ENCODE measurements around the gene LRSAM1.

Gene LRSAM1

DNA sequence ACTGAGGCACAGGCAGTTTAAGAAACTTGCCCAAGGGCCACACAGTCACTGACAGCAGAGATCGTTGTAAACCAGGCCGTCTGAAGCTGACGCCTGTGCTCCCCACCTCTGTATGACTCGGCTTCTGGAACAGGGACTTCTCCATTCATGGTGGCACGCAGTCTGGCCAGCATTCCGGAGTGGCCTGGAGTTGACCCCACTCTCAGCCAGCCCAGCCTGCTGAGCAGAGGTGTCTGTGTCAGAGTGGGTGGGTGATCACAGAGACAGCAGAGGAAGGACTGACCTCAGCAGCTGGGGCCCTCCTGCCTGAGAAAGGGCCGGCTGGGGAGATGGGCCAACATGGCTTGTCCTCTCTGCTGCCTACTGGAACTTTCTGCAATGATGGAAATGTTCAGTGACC lies 12.6 kb downstream of the LRSAM1 start:
- TF ChIP-seq POLR2AphosphoS5 (IDR thresholded peaks at IDR 0.05; ENCODE audit: low read depth, low read length) (no peak), TAF1 (IDR thresholded peaks at IDR 0.05; ENCODE audit: borderline replicate concordance, insufficient read depth, low read length) (no peak), SIN3A (IDR thresholded peaks at IDR 0.05; ENCODE audit: borderline replicate concordance, insufficient read depth, low read length) (no peak), FOXP2 (optimal IDR thresholded peaks at IDR 0.05; ENCODE audit: borderline replicate concordance, extremely low read depth, extremely low read length, insufficient read depth) (no peak)
- TF ChIP-seq, protein P1, sequence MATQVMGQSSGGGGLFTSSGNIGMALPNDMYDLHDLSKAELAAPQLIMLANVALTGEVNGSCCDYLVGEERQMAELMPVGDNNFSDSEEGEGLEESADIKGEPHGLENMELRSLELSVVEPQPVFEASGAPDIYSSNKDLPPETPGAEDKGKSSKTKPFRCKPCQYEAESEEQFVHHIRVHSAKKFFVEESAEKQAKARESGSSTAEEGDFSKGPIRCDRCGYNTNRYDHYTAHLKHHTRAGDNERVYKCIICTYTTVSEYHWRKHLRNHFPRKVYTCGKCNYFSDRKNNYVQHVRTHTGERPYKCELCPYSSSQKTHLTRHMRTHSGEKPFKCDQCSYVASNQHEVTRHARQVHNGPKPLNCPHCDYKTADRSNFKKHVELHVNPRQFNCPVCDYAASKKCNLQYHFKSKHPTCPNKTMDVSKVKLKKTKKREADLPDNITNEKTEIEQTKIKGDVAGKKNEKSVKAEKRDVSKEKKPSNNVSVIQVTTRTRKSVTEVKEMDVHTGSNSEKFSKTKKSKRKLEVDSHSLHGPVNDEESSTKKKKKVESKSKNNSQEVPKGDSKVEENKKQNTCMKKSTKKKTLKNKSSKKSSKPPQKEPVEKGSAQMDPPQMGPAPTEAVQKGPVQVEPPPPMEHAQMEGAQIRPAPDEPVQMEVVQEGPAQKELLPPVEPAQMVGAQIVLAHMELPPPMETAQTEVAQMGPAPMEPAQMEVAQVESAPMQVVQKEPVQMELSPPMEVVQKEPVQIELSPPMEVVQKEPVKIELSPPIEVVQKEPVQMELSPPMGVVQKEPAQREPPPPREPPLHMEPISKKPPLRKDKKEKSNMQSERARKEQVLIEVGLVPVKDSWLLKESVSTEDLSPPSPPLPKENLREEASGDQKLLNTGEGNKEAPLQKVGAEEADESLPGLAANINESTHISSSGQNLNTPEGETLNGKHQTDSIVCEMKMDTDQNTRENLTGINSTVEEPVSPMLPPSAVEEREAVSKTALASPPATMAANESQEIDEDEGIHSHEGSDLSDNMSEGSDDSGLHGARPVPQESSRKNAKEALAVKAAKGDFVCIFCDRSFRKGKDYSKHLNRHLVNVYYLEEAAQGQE (IDR thresholded peaks at IDR 0.05; ENCODE audit: insufficient read depth in 1 of 2, low read depth in 2 of 2, low read length in 2 of 2): no peak

DNA sequence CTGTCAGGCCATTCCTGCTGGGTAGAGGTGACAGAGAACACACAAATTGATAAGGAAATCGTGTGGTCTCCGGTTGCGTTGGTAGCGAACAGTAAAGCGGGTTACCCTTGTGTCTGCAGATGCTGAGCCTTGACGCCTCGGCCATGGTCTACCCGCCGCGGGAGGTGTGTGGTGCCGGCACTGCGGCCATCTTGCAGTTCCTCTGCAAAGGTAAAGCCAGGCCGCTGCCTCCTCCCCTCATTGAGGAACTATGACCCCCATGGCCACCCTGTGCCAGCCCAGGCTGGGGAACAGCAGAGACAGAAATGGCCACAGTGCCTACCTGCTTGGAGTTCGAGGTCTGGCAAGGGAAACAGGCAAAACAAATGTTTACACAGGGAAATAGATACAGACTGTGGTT lies 16.3 kb downstream of the LRSAM1 start:
- TF ChIP-seq POLR2AphosphoS5 (IDR thresholded peaks at IDR 0.05; ENCODE audit: low read depth, low read length) (no peak), FOXP2 (optimal IDR thresholded peaks at IDR 0.05; ENCODE audit: borderline replicate concordance, extremely low read depth, extremely low read length, insufficient read depth) (no peak), SIN3A (IDR thresholded peaks at IDR 0.05; ENCODE audit: borderline replicate concordance, insufficient read depth, low read length) (no peak), TAF1 (IDR thresholded peaks at IDR 0.05; ENCODE audit: borderline replicate concordance, insufficient read depth, low read length) (no peak)
- TF ChIP-seq, protein P1 (IDR thresholded peaks at IDR 0.05; ENCODE audit: insufficient read depth in 1 of 2, low read depth in 2 of 2, low read length in 2 of 2): no peak

DNA sequence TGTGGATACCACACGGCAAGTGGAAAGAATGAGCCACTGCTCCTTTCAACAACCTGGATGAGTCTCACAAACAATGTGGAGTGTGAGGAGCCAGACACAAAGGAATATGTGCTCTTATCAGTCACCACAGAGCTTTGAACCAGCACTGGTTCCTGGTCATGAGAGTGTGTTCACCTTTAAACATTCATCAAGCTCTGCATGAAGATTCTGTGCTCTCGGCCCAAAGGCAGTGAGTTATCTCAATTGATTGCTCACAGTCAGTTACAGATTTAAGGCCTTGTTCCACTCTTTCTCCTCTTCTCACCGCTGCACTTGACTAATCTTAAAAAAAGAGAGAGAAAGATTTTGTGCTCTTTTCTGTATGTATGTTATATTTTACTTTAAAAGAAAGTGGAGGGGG lies 19.4 kb downstream of the LRSAM1 start:
- no peak for TF ChIP-seq FOXP2 (optimal IDR thresholded peaks at IDR 0.05; ENCODE audit: borderline replicate concordance, extremely low read depth, extremely low read length, insufficient read depth)
- TF ChIP-seq POLR2AphosphoS5 (IDR thresholded peaks at IDR 0.05; ENCODE audit: low read depth, low read length): no peak
- TF ChIP-seq SIN3A (IDR thresholded peaks at IDR 0.05; ENCODE audit: borderline replicate concordance, insufficient read depth, low read length): no peak
- no peak for TF ChIP-seq TAF1 (IDR thresholded peaks at IDR 0.05; ENCODE audit: borderline replicate concordance, insufficient read depth, low read length)
- TF ChIP-seq, protein P1 (IDR thresholded peaks at IDR 0.05; ENCODE audit: insufficient read depth in 1 of 2, low read depth in 2 of 2, low read length in 2 of 2): no peak

DNA sequence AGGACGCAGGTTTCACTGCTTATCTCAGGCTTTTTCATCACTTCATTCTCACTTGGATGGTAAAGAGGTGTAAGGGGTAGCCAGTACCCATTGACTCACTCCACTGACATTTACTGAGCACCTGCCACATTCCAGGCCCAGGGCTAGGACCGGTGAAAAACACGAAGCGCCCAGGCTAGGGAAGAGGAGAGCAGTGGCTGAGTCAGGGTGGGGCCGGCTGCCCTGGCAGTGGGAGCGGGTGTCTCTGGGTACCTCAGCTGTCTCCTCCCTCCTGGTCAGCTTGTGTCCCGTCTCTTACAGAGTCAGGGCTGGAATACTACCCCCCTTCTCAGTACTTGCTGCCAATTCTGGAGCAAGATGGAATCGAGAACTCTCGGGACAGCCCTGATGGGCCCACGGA lies 22.2 kb downstream of the LRSAM1 start:
- TF ChIP-seq, protein P1 (IDR thresholded peaks at IDR 0.05; ENCODE audit: insufficient read depth in 1 of 2, low read depth in 2 of 2, low read length in 2 of 2): no peak
- TF ChIP-seq SIN3A (IDR thresholded peaks at IDR 0.05; ENCODE audit: borderline replicate concordance, insufficient read depth, low read length): no peak
- no peak for TF ChIP-seq POLR2AphosphoS5 (IDR thresholded peaks at IDR 0.05; ENCODE audit: low read depth, low read length)
- no peak for TF ChIP-seq FOXP2 (optimal IDR thresholded peaks at IDR 0.05; ENCODE audit: borderline replicate concordance, extremely low read depth, extremely low read length, insufficient read depth)

DNA sequence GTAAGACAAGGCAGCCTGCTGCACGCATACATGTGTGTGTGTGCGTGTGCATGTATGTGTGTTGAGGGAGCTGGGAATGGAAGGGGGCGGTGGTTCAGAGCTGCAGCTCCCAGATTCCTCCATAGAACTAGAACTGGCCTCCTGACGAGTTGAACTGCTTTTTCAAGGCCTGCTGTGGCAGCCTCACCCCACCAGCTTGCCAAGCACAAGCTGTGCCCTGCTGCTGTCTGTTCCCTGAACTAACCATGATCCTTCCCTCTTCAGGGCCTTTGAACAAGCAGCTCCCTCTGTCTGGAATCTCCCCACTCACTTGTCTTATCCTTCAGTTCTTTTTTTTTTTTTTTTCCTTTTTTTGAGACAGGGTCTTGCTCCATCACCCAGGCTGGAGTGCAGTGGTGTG lies 22.6 kb downstream of the LRSAM1 start:
- TF ChIP-seq, protein P1 (IDR thresholded peaks at IDR 0.05; ENCODE audit: insufficient read depth in 1 of 2, low read depth in 2 of 2, low read length in 2 of 2): no peak
- TF ChIP-seq SIN3A (IDR thresholded peaks at IDR 0.05; ENCODE audit: borderline replicate concordance, insufficient read depth, low read length): no peak
- TF ChIP-seq POLR2AphosphoS5 (IDR thresholded peaks at IDR 0.05; ENCODE audit: low read depth, low read length): no peak
- no peak for TF ChIP-seq TAF1 (IDR thresholded peaks at IDR 0.05; ENCODE audit: borderline replicate concordance, insufficient read depth, low read length)
- no peak for TF ChIP-seq FOXP2 (optimal IDR thresholded peaks at IDR 0.05; ENCODE audit: borderline replicate concordance, extremely low read depth, extremely low read length, insufficient read depth)
